ENCODE results near the gene FUT8.
A peak's percentile ranks its signal among the peaks of the same experiment; 100 is the strongest.

Gene FUT8

GRCh38 chr14:65456247-65456646 lies 43.7 kb downstream of the FUT8 start:
- Histone ChIP-seq H3K4me3 (ENCODE audit: low read length, poor library complexity, severe bottlenecking) (no peak overlapping the region), H3K4me2 (ENCODE audit: low read depth, low read length, poor library complexity, severe bottlenecking) (no peak overlapping the region), H3K79me2 (ENCODE audit: insufficient read depth, low read length) (peaks cover 28% of the 10 kb centered on the region; the same call in 1 of the 2 replicates), H3K4me1 (ENCODE audit: insufficient read depth, low read length, poor library complexity, severe bottlenecking) (peaks cover 11% of the 10 kb centered on the region), H3K36me3 (ENCODE audit: insufficient read depth, low read length) (peaks cover 26% of the 10 kb centered on the region), H2AFZ (ENCODE audit: low read length) (no peak overlapping the region), H3K9me3 (ENCODE audit: insufficient read depth, low read depth, low read length) (peaks cover 7% of the 10 kb centered on the region; the same call in 1 of the 2 replicates), H3K9me2 (replicated peaks; ENCODE audit: low read depth, low read length) (no peaks in the 10 kb centered on the region), H3K27me3 (ENCODE audit: insufficient read depth, low read length, poor library complexity, severe bottlenecking) (no peaks in the 10 kb centered on the region), H4K20me1 (ENCODE audit: insufficient read depth, low read length, poor library complexity, severe bottlenecking) (no peaks in the 10 kb centered on the region), H3F3A (ENCODE audit: low read depth) (no peaks in the 10 kb centered on the region), H3K9ac (ENCODE audit: low read depth, low read length, poor library complexity, severe bottlenecking) (no peak overlapping the region)
- TF ChIP-seq EZH2phosphoT487 (IDR thresholded peaks at IDR 0.05; ENCODE audit: borderline replicate concordance) (no peak), CTCF (conservative IDR thresholded peaks at IDR 0.05; ENCODE audit: low read length) (no peak)

GRCh38 chr14:65461730-65462129 lies 49.2 kb downstream of the FUT8 start:
- Histone ChIP-seq H3K79me2 (ENCODE audit: insufficient read depth, low read length) (peaks cover 32% of the 10 kb centered on the region), H3K9me3 (ENCODE audit: insufficient read depth, low read depth, low read length) (no peaks in the 10 kb centered on the region), H3K27me3 (ENCODE audit: insufficient read depth, low read length, poor library complexity, severe bottlenecking) (no peaks in the 10 kb centered on the region), H3F3A (ENCODE audit: low read depth) (peaks cover 4% of the 10 kb centered on the region; the same call in 1 of the 2 replicates), H3K4me3 (ENCODE audit: low read length, poor library complexity, severe bottlenecking) (peak overlapping the region; percentile 30), H4K20me1 (ENCODE audit: insufficient read depth, low read length, poor library complexity, severe bottlenecking) (no peaks in the 10 kb centered on the region), H3K9me2 (replicated peaks; ENCODE audit: low read depth, low read length) (no peaks in the 10 kb centered on the region), H3K36me3 (ENCODE audit: insufficient read depth, low read length) (peaks cover 14% of the 10 kb centered on the region), H3K4me1 (ENCODE audit: insufficient read depth, low read length, poor library complexity, severe bottlenecking) (peaks cover 26% of the 10 kb centered on the region), H3K4me2 (ENCODE audit: low read depth, low read length, poor library complexity, severe bottlenecking) (peak overlapping the region; percentile 58), H2AFZ (ENCODE audit: low read length) (no peak overlapping the region), H3K9ac (ENCODE audit: low read depth, low read length, poor library complexity, severe bottlenecking) (peak overlapping the region; percentile 6)
- TF ChIP-seq CTCF (conservative IDR thresholded peaks at IDR 0.05; ENCODE audit: low read length) (no peak), EZH2phosphoT487 (IDR thresholded peaks at IDR 0.05; ENCODE audit: borderline replicate concordance) (no peak)

GRCh38 chr14:65462411-65462810 lies 49.9 kb downstream of the FUT8 start:
- H3K36me3 ChIP-seq (ENCODE audit: insufficient read depth, low read length), result peaks cover 9% of the 10 kb centered on the region
- no peak for TF ChIP-seq CTCF (conservative IDR thresholded peaks at IDR 0.05; ENCODE audit: low read length)
- TF ChIP-seq EZH2phosphoT487 (IDR thresholded peaks at IDR 0.05; ENCODE audit: borderline replicate concordance), result no peak
- H3K4me3 ChIP-seq (ENCODE audit: low read length, poor library complexity, severe bottlenecking), result peak overlapping the region; percentile 30

More at GRCh38 chr14:65462411-65462810, 49.9 kb downstream of the FUT8 start:
- Histone ChIP-seq H3K4me2 (ENCODE audit: low read depth, low read length, poor library complexity, severe bottlenecking) (peak overlapping the region; percentile 58), H3K79me2 (ENCODE audit: insufficient read depth, low read length) (peaks cover 32% of the 10 kb centered on the region), H3K9me3 (ENCODE audit: insufficient read depth, low read depth, low read length) (no peaks in the 10 kb centered on the region), H4K20me1 (ENCODE audit: insufficient read depth, low read length, poor library complexity, severe bottlenecking) (no peaks in the 10 kb centered on the region), H3K4me1 (ENCODE audit: insufficient read depth, low read length, poor library complexity, severe bottlenecking) (peaks cover 26% of the 10 kb centered on the region), H3K9me2 (replicated peaks; ENCODE audit: low read depth, low read length) (no peaks in the 10 kb centered on the region), H3K9ac (ENCODE audit: low read depth, low read length, poor library complexity, severe bottlenecking) (peak overlapping the region; percentile 6), H3F3A (ENCODE audit: low read depth) (peaks cover 4% of the 10 kb centered on the region; the same call in 1 of the 2 replicates), H2AFZ (ENCODE audit: low read length) (no peak overlapping the region), H3K27me3 (ENCODE audit: insufficient read depth, low read length, poor library complexity, severe bottlenecking) (no peaks in the 10 kb centered on the region)

All from Loucy (cell line).